ENCODE results near the gene EEA1.

DNA sequence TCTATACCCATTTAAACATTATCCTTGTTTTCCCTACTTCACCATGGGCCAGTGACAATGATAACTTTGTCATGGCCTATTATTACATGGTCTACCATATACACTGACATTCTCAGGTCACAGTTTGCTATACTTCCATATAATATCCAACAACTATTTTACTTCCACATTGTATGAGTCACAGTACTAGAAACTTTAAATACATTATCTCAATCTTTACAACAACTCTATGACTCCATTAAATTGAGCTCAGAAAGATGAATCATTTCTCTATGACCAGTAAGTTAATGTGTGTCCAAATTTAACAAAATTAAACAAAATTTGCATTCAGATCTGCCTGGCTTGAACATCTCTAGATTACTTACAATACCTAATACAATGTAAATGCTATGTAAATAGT is 132.4 kb downstream of the EEA1 start:
- TF ChIP-seq SP1 (IDR thresholded peaks at IDR 0.05): no peak
- no peak for TF ChIP-seq FOXK2 (IDR thresholded peaks at IDR 0.05)
- no peak for TF ChIP-seq FOXM1 (IDR thresholded peaks at IDR 0.05; ENCODE audit: borderline replicate concordance)
- TF ChIP-seq ELF4 (IDR thresholded peaks at IDR 0.05): no peak
- TF ChIP-seq BHLHE40 (IDR thresholded peaks at IDR 0.05; ENCODE audit: borderline replicate concordance): no peak
- TF ChIP-seq TARDBP (IDR thresholded peaks at IDR 0.05): no peak
- TF ChIP-seq NFRKB (IDR thresholded peaks at IDR 0.05): no peak
- TF ChIP-seq ARNT (IDR thresholded peaks at IDR 0.05): no peak
- TF ChIP-seq FOXA1 (IDR thresholded peaks at IDR 0.05): no peak

All from HEK293T (cell line).